ENCODE data around the gene ACADVL. TPM values are rescaled to one million over a fixed set of nuclear protein-coding genes. Genes with fewer than 3 reads are reported as not detected.

Gene ACADVL
- total RNA-seq, 1 donor from 2014 or later: 1,044 TPM

DNA sequence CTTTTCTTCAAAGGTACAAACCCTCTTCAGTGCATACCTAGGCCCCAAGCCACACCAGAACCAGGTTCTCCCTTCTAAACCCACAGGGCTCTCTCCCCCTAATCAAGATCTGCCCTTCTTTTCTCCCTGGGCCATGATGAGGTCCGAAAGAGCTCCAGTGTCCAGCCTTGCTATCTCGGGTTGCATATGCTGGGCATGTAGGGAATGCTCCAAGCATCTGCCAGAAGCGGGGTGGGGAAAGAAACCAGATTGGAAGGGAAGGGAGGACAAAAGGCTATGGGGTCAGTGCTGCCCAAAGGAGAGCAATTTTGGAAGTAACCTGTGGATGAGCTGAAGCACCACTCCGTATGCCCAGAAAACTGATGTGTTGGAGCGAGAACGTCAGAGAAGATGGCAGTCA is 29.5 kb downstream of the ACADVL start:
- ATAC-seq (no peak), DNase-seq (ENCODE audit: low spot score) (no peak)

DNA sequence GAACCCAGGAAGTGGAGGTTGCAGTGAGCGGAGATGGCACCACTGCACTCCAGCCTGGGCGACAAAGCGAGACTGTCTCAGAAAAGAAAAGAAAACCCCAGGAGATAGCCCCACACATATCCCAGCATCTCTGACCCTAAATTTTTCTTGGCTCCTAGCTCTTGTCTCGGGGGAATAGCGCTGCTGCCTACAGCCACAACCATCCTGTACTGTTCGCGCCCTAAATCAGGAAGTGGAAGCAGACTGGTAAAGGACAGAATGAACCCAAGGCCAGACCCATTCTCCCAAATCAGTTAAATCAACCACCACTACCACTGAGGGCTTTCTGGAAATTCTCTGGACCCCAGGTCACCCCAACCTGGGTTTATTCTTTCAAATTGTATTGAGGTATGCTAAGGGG is 30.1 kb downstream of the ACADVL start:
- ATAC-seq: no peak
- no peak for DNase-seq (ENCODE audit: low spot score)

DNA sequence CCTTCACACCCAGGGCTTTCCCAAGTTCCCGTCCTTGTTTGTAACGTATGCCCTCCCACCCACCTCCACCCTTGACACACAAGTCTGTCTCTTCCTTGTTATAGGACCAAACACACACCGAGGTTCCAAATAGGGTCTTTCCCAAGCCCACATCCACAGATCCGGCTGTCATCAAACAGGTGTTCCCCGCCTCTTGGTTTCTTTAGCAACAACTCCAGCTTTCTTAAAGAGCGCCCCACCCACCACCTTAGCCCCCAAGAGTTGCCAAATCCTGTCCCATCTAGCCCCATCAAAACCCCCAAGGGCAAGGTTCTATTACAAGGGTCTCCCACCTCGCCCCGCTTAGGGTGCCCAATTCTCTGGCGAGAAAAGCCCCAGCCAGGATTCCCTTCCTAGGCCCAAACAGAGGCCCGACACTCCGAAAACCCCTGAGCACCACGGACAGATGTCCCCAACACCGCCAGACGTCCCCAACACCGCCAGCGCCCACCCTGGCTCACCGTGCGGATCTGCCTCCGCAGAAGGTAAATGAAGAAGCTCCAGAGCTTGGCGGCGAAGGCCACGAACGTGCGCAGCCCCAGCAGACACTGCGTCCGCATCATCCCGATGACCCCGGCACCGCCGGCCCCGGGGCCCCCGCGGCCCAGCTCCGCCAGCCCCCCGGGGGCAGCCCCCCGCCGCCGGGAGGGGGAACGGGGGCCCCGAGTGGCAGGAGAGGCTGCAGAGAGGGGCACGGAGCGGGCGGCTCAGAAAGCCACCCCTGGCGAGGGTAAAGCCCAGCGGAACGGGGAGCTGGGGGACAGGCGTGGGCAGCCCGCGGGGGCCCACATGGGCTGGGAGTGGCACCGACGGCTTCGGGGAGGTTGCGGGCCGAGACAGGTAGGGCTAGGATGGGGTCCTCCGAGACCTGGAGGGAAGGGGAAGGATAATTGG is 31.2 kb downstream of the ACADVL start:
- ATAC-seq: no peak
- peak; percentile 52 for DNase-seq (ENCODE audit: low spot score)

GRCh38 chr17:7251661-7252175 is 32.0 kb downstream of the ACADVL start, which contains the start of gene CTDNEP1:
CTDNEP1 (minus strand) TSS chr17:7251734; CDS start chr17:7251296, 438 bp downstream.
- peak; percentile 99 for DNase-seq (ENCODE audit: low spot score)
- ATAC-seq: peak; percentile 87

DNA sequence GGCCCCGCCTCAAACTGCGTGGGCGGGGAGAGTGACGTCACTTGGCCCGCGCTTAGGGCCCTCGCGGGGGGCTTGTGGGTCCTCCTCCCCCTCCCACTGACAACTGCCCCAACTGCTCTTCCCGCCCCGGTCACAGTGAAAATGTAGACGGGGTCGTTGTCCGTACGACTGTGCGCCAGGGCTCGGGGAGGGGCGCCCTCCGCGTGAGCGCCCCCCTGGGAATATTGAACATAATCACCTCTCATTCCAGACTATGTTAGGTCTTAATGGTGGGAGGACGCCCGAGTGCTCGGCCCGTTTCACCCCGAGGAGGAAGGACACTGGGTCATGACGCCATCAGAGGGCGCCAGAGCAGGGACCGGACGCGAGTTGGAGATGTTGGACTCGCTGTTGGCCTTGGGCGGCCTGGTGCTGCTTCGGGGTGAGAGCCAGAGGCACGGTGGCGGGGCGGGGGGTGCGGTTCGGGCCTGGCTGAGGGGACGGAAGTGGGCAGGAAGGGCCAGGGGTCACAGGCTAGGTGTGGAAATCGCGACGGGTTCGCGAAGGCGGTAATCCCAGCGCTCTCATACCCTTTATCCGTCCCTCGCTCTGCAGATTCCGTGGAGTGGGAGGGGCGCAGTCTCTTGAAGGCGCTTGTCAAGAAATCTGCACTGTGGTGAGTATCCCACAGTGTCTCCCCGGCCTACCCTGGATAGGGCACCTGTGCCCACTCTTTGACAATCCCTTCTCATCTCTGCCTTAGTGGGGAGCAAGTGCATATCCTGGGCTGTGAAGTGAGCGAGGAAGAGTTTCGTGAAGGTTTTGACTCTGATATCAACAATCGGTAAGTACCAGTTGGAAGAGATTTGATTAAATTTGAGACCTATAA is 32.7 kb downstream of the ACADVL start, which contains the start of gene ELP5:
TSS of gene ELP5 (plus strand) at position 40 of the 868 bp plus-strand sequence. CDS start at position 376, 336 bp downstream.
- ATAC-seq: peak; percentile 77
- DNase-seq (ENCODE audit: low spot score): peak; percentile 96

GRCh38 chr17:7253082-7253481 is 33.3 kb downstream of the ACADVL start:
- DNase-seq (ENCODE audit: low spot score) (no peak), ATAC-seq (no peak)

DNA sequence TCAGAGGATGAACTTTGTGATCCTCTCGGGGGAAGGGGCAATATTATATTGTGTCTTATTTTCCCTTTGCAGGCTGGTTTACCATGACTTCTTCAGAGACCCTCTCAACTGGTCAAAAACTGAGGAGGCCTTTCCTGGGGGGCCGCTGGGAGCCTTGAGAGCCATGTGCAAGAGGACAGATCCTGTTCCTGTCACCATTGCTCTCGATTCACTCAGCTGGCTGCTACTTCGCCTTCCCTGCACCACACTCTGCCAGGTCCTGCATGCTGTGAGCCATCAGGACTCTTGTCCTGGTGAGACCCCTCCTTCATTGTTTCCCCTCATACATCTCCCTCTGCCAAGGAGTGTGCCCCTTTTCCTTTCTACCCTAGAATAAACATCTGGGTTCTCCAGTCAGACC is 34.8 kb downstream of the ACADVL start:
- DNase-seq (ENCODE audit: low spot score) (no peak), ATAC-seq (no peak)

DNA sequence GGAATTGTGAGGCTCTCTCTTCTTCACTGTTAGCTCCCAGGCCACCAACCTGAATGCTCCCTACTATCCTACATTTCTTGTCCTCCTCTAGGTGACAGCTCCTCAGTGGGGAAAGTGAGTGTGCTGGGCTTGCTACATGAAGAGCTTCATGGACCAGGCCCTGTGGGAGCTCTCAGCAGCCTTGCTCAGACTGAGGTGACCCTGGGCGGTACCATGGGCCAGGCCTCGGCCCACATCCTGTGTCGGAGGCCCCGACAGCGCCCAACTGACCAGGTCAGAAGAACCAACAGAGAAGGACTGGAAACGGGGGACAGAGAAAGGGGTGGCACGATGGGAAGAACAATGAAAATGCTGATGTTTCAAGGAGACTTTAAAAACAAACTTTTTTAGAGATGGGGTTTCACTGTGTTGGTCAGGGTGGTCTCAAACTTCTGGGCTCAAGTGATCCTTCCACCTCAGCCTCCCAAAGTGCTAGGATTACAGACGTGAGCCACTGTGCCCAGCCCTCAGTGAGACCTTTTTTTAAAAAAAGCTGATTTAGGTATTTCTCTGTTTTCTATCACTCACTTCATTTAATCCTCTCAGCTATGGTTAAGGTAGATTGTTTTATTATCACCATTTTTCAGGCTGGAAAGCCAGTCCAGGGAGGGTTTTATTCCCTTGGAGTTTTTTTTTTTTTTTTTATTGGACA is 37.2 kb downstream of the ACADVL start:
- ATAC-seq (no peak), DNase-seq (ENCODE audit: low spot score) (no peak)

- ATAC-seq: peak; percentile 66
- DNase-seq (ENCODE audit: low spot score): peak; percentile 92
These were observed 39.2 kb downstream of the ACADVL start for GRCh38 chr17:7258731-7259554.

GRCh38 chr17:7259555-7259889 is 39.8 kb downstream of the ACADVL start:
- peak; percentile 1 for ATAC-seq
- no peak for DNase-seq (ENCODE audit: low spot score)

- ATAC-seq: peak; percentile 5
These were observed 40.4 kb downstream of the ACADVL start for GRCh38 chr17:7260151-7260550.

DNA sequence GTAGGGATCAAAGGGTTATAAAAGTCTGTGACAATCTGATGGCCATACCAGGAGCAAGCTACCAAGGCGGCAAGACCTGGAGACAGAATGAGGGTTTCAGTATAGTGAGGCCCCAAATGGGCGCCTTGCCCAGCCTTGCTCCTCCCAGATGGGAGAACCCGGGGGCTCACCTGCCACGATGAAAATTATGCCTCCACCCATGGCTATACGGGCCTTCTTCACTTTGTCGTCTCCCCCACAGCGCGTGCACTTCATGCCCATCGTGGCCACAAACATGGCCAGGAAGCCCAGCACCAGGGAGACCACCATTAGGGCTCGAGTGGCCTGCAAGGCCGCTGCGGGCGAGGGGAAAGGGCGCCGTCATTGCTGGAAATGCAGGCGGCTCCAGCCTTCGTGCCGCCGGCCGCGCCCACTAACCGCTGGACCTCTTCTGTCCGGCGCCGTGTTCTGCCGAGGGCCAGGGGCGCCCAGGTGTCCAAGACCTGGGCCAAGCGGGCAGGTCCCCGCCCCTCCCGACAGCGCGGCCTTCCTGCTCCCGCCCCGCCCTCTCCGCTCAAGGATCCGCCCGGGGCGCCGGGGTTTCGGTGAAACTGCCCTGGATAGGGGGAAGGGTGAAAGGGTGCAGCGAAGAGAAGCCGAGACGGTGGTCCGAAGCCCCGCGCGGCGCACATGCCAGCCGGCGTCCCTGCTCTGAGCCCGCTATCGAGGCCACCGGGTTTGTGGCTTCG is 41.1 kb downstream of the ACADVL start:
- peak; percentile 78 for ATAC-seq

More at GRCh38 chr17:7260151-7260550, 40.4 kb downstream of the ACADVL start:
- DNase-seq (ENCODE audit: low spot score): no peak

DNA sequence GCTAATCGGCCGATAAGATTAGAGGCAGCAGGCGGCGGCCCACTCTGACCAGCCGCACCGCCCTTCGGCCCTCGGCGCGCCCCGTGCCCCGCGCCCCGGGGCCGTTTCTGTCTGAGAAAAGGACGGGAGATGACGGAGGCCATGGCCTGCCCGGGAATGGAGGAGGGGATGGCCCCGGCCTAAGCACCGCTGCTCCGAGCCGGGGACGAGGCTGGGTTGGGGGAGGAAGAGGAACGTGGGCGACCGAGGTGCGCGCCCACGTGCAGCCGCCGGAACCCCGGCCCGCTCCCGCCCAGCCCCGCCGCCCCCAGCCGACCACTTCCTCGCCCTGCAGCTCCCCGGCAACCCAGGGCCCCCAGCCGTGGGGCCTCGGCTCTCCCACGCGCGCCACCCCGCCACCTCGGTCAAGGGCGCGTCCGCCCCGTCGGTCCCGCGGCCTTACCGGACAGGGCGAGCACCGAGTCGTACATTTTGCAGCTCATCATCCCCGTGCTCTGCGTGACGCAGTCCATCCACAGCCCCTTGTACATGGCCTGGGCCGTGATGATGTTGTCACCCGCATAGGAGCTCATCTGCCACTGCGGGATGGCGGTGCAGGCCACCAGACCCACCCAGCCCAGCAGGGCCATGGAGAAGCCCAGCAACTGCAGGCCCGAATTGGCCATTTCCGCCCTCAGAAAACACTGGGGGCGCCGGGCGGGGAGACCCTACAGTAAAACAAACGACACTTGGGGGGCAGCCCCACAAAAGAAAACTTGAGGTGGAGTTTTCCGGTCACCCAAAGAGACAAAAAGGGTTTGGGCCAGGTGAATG is 41.8 kb downstream of the ACADVL start:
- DNase-seq (ENCODE audit: low spot score): no peak
- ATAC-seq: peak; percentile 30

More for the DNA sequence above, 41.1 kb downstream of the ACADVL start:
- DNase-seq (ENCODE audit: low spot score): peak; percentile 91

GRCh38 chr17:7262192-7262934 is 42.6 kb downstream of the ACADVL start, which contains the start of gene CLDN7:
CLDN7 (minus strand) TSS chr17:7262478; CDS start chr17:7262043, 435 bp downstream.
- DNase-seq (ENCODE audit: low spot score) (peak; percentile 62), ATAC-seq (no peak)

- ATAC-seq: no peak
These were observed 43.4 kb downstream of the ACADVL start for GRCh38 chr17:7262935-7263800.

DNA sequence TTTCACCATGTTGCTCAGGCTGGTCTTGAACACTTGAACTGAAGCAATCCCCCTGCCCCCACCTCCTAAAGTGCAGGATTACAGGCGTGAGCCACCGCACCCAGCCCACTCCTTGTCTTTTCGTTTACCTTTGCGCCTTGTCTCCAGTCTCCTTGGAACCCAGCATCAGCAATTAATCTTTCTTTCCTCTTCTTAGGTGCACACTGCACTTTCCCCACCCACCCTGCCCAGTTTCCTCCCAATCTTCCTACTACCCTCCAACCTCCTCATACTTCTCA is 44.0 kb downstream of the ACADVL start:
- DNase-seq (ENCODE audit: low spot score): no peak
- ATAC-seq: no peak

More at GRCh38 chr17:7262935-7263800, 43.4 kb downstream of the ACADVL start:
- no peak for DNase-seq (ENCODE audit: low spot score)

DNA sequence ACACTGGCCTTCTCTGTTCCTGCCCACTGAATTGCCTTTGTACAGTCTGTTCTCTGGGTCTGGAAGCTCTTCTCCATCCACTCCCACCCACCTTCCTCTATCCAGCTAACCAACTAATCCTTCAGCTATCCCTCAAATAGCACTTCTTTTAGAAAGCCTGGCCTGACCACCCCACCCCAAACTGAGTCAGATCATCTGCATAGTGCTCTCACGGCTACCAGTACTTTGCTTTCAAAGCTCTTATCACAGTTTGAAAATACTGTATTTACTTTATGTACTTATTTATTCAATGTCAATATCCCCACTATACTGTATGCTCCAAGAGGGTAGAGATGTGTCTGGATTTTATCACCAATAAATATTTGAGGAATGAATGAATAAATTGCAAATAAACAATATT is 47.0 kb downstream of the ACADVL start:
- no peak for DNase-seq (ENCODE audit: low spot score)
- no peak for ATAC-seq

Data from left lobe of liver (tissue), 2 donors.